K562 (cell line): ENCODE results near the gene CSN1S1. TPM values are rescaled to one million over a fixed set of nuclear protein-coding genes. Genes with fewer than 3 reads are reported as not detected.

Experiments
- ATAC-seq: fragments of 200-7000 bp; cut with Tn5 transposase; 3 replicates; pipeline ENCODE4 v1.9.1; 2020; ENCODE audit warnings: moderate library complexity
- BruUV-seq: library from RNA; stranded (reverse); fragments of 400-500 nt; replicated peaks from 2 replicates; lab custom pipeline; 2021; lab: Mats Ljungman, UMichigan
- CTCF ChIA-PET: fragments of 300-600 bp; formaldehyde crosslinking; extraction: SDS; loops from one replicate; lab custom pipeline; 2021; ENCODE audit warnings: low intra/inter-chr PET ratio; lab: Yijun Ruan, JAX
- POLR2A ChIA-PET: fragments of 300-600, 350-650 bp; sonication (Branson Sonifier 250); formaldehyde crosslinking; extraction: SDS; loops from one replicate; lab custom pipeline; 2021; ENCODE audit warnings: antibody characterized with exemption, inconsistent platforms; lab: Yijun Ruan, JAX
- DNase-seq, 4 experiments: peaks; one replicate each; pipeline versions ENCODE4 v3.0.0 to v3.0.0-alpha.2; 2011 to 2018; ENCODE audit warnings: low spot score in 3 of 4, mixed read lengths in 3 of 4; ENCODE audit errors: extremely low read depth in 1 of 4
- FAIRE-seq: peaks from 2 replicates; lab custom pipeline; 2011; peaks lifted over from hg19 to GRCh38; lab: Jason Lieb, UNC
- H2AFZ ChIP-seq: 2 replicates; pipeline ENCODE4 v1.6.0; 2011; ENCODE audit warnings: low read depth, low read length, control low read depth, inconsistent platforms
- H3K27ac ChIP-seq: fragments of 200-600 bp; 3 replicates; pipeline ENCODE4 v1.8.0; 2011; ENCODE audit warnings: low read depth, mild to moderate bottlenecking, control low read depth, inconsistent platforms, low read length, moderate library complexity, mixed read lengths; ENCODE audit errors: extremely low read depth
- H3K27me3 ChIP-seq, 2 experiments: fragments of 300-600 bp in 1 of 2; 2 replicates in 1 of 2; 3 replicates in 1 of 2; pipeline versions ENCODE4 v1.6.0 to v1.8.0; 2011; ENCODE audit warnings: inconsistent platforms in 2 of 2, low read length in 2 of 2, mild to moderate bottlenecking in 1 of 2, mixed read lengths in 1 of 2, moderate library complexity in 1 of 2; ENCODE audit not compliant: control insufficient read depth in 2 of 2, insufficient read depth in 2 of 2
- H3K36me3 ChIP-seq: fragments of 300-600 bp; 3 replicates; pipeline ENCODE4 v1.8.0; 2011; ENCODE audit warnings: mild to moderate bottlenecking, low read length, inconsistent platforms; ENCODE audit not compliant: control insufficient read depth, insufficient read depth
- H3K4me1 ChIP-seq, 2 experiments: fragments of 200-600 bp in 1 of 2; replicated peaks in 1 of 2; 2 replicates in 1 of 2; 3 replicates in 1 of 2; pipeline versions ENCODE4 v1.5.1 to v1.8.0; 2011; ENCODE audit warnings: inconsistent platforms in 2 of 2, low read length in 2 of 2, mild to moderate bottlenecking in 1 of 2, mixed read lengths in 1 of 2, moderate library complexity in 1 of 2; ENCODE audit not compliant: control insufficient read depth in 2 of 2, insufficient read depth in 2 of 2
- H3K4me2 ChIP-seq: 2 replicates; pipeline ENCODE4 v1.6.1; 2011; ENCODE audit warnings: low read length, control low read depth, inconsistent platforms, mixed read lengths; ENCODE audit not compliant: insufficient read depth
- H3K4me3 ChIP-seq: fragments of 200-600 bp; sonication (generic), shearing (Covaris generic); 2 replicates; pipeline ENCODE4 v1.5.1; 2016; ENCODE audit warnings: control low read depth, inconsistent platforms
- H3K79me2 ChIP-seq: fragments of 200-600 bp; 3 replicates; pipeline ENCODE4 v1.8.0; 2011; ENCODE audit warnings: low read length, inconsistent platforms; ENCODE audit not compliant: control insufficient read depth, insufficient read depth
- H3K9ac ChIP-seq, 2 experiments: 2 replicates each; pipeline versions ENCODE4 v1.6.0 to v1.6.1; 2011; ENCODE audit warnings: low read depth in 2 of 2, low read length in 2 of 2, control low read depth in 1 of 2, inconsistent platforms in 1 of 2, mild to moderate bottlenecking in 1 of 2, mixed read lengths in 1 of 2; ENCODE audit not compliant: insufficient read depth in 1 of 2
- H3K9me1 ChIP-seq: one replicate; pipeline ENCODE4 v1.6.0; 2011; ENCODE audit warnings: inconsistent platforms, mild to moderate bottlenecking, low read length, moderate library complexity; ENCODE audit not compliant: control insufficient read depth, insufficient read depth
- H3K9me3 ChIP-seq: replicated peaks from 2 replicates; pipeline ENCODE4 v1.5.1; 2011; ENCODE audit warnings: low read depth, low read length, inconsistent platforms; ENCODE audit not compliant: control insufficient read depth, insufficient read depth
- H4K20me1 ChIP-seq: replicated peaks from 2 replicates; pipeline ENCODE4 v1.6.1; 2011; ENCODE audit warnings: low read length, inconsistent platforms, mixed read lengths; ENCODE audit not compliant: control insufficient read depth, insufficient read depth
- BCOR ChIP-seq: fragments of 450-650 bp; IDR thresholded peaks from 2 replicates; pipeline ENCODE4 v1.6.1; 2016
- CTBP1 ChIP-seq: fragments of 450-650 bp; IDR thresholded peaks from 2 replicates; pipeline ENCODE4 v1.6.1; 2016; ENCODE audit warnings: borderline replicate concordance
- KAT8 ChIP-seq: fragments of 450-650 bp; IDR thresholded peaks from 2 replicates; pipeline ENCODE4 v1.6.1; 2016; ENCODE audit warnings: low read depth, mild to moderate bottlenecking
- NUFIP1 ChIP-seq: fragments of 450-650 bp; IDR thresholded peaks from 2 replicates; pipeline ENCODE4 v1.6.1; 2018; ENCODE audit not compliant: partially characterized antibody
- POLR2G ChIP-seq: fragments of 200-400 bp; formaldehyde crosslinking; IDR thresholded peaks from 2 replicates; pipeline ENCODE4 v1.6.1; 2017; ENCODE audit warnings: low read depth, mild to moderate bottlenecking, antibody characterized with exemption, low read length, moderate library complexity
- SLC30A9 ChIP-seq: fragments of 250-450 bp; sonication (Bioruptor Pico); IDR thresholded peaks from 2 replicates; pipeline ENCODE4 v1.8.0; 2022; ENCODE audit warnings: mild to moderate bottlenecking, moderate library complexity
- TCF3 ChIP-seq: sonication (generic); formaldehyde crosslinking; IDR thresholded peaks from 2 replicates; pipeline ENCODE4 v1.4.0; 2020; ENCODE audit warnings: mild to moderate bottlenecking, missing genetic modification reagents
- ZNF23 ChIP-seq: fragments of 250-450 bp; sonication (Bioruptor Pico); IDR thresholded peaks from 2 replicates; pipeline ENCODE4 v1.4.0; 2020; ENCODE audit warnings: mild to moderate bottlenecking
- ZSCAN32 ChIP-seq: fragments of 450-650 bp; formaldehyde crosslinking; IDR thresholded peaks from 2 replicates; pipeline ENCODE4 v1.4.0; 2020; ENCODE audit warnings: mild to moderate bottlenecking, moderate library complexity
- WGBS: fragments of 100-300 bp; shearing (Covaris generic); methylation state at CpG from one replicate; pipeline ENCODE4 v1.1.6; 2016; ENCODE audit warnings: low coverage, mixed read lengths; ENCODE audit not compliant: insufficient coverage; ENCODE audit errors: missing lambda C conversion rate; 5-methylcytosine and 5-hydroxymethylcytosine counted together
- in situ Hi-C: fragments of 300-500 bp; cut with MboI; formaldehyde crosslinking; loops from 4 replicates; pipeline ENCODE4 v1.15.0; 2018; ENCODE audit warnings: inconsistent platforms, mixed read lengths
- intact Hi-C: fragments of 100-400 bp; cut with micrococcal nuclease; formaldehyde crosslinking; loops from 2 replicates; pipeline ENCODE4 v1.14.2; 2022
- polyA plus RNA-seq, 8 experiments: library from polyadenylated mRNA; depleted of rRNA in 4 of 8; stranded (reverse) in 5 of 8; unstranded in 3 of 8; fragments of >200 nt; fragmentation: Nextera tagmentation in 2 of 8; fragmentation: Illumina TruSeq in 1 of 8; extraction: Ambion mirVana in 2 of 8; extraction: Trizol in 1 of 8; gene quantifications; 2 replicates each; pipeline versions ENCODE4 v1.2.1 to v1.2.3, GENCODE V29; 2011 to 2014; ENCODE audit warnings: inconsistent platforms in 1 of 8, missing spikeins in 1 of 8
- total RNA-seq, 7 experiments: library from RNA; depleted of rRNA in 6 of 7; stranded (reverse); fragments of >200 nt in 6 of 7; fragmentation: Illumina TruSeq in 2 of 7; extraction: Trizol in 2 of 7; gene quantifications; 2 replicates each; pipeline versions ENCODE4 v1.2.1 to v1.2.3, GENCODE V29; 2011 to 2021; ENCODE audit warnings: low replicate concordance in 1 of 7
- TF ChIP-seq, protein P1 (sequence below): IDR thresholded peaks from 3 replicates; pipeline ENCODE4 v1.6.1; 2011; ENCODE audit warnings: borderline replicate concordance, mild to moderate bottlenecking; ENCODE audit not compliant: insufficient read length, insufficient read depth
- TF ChIP-seq, protein P2 (sequence below): sonication (generic); formaldehyde crosslinking; IDR thresholded peaks from 2 replicates; pipeline ENCODE4 v1.8.0; 2022; ENCODE audit warnings: mild to moderate bottlenecking, missing genetic modification reagents

Gene CSN1S1
- total and polyA plus RNA-seq, 9 of the 15 experiments (the other 6 are each of a cell fraction or from before 2014, with no cell fraction given): not detected

DNA sequence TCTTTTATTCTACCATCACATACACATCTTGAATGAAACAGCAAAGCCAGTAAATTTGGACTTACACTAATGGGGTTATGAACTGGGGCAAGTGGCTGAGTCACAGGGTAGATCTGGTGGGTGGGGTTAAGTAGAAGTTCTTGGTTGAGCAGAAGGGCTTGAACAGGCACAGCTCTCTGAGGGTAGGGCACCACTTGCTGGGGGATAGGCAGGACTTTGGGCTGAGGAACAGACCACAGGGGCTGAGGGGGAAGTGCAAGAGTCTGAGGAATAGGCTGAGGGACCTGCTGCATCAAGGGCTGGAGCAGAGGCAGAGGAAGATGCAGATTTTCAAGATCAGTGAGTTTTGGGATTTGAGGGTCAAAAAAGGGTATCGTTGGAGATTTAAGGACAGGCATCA lies 26.3 kb downstream of the CSN1S1 start:
- H3K27ac ChIP-seq: no peak overlapping the region
- BruUV-seq: no TSS peak
- FAIRE-seq: no peak
- POLR2A ChIA-PET: no interaction called here
- DNase-seq: no peak
- H3K4me3 ChIP-seq: no peak overlapping the region
- H3K79me2 ChIP-seq: no peaks in the 10 kb centered on the region
- in situ Hi-C loops: no loop called here
- no peak overlapping the region for H2AFZ ChIP-seq
- H3K9me3 ChIP-seq: no peaks in the 10 kb centered on the region
- ATAC-seq: no peak
- H3K4me1 ChIP-seq: no peaks in the 10 kb centered on the region
- H3K4me2 ChIP-seq: no peak overlapping the region
- TF ChIP-seq TCF3 (no peak), ZNF23 (CRISPR knock-in tag) (no peak), ZSCAN32 (no peak), BCOR (no peak), POLR2G (no peak), CTBP1 (no peak), SLC30A9 (no peak), KAT8 (no peak), NUFIP1 (no peak)
- TF ChIP-seq, protein P1, sequence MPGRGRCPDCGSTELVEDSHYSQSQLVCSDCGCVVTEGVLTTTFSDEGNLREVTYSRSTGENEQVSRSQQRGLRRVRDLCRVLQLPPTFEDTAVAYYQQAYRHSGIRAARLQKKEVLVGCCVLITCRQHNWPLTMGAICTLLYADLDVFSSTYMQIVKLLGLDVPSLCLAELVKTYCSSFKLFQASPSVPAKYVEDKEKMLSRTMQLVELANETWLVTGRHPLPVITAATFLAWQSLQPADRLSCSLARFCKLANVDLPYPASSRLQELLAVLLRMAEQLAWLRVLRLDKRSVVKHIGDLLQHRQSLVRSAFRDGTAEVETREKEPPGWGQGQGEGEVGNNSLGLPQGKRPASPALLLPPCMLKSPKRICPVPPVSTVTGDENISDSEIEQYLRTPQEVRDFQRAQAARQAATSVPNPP: no peak
- TF ChIP-seq, protein P2, sequence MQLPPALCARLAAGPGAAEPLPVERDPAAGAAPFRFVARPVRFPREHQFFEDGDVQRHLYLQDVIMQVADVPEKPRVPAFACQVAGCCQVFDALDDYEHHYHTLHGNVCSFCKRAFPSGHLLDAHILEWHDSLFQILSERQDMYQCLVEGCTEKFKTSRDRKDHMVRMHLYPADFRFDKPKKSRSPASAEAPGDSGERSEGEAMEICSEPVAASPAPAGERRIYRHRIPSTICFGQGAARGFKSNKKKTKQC (CRISPR knock-in tag): no peak
- WGBS: 0% methylated on average over 1 of the region's 1 CpG
- no peaks in the 10 kb centered on the region for H3K9me1 ChIP-seq
- H4K20me1 ChIP-seq: no peaks in the 10 kb centered on the region
- no peak overlapping the region for H3K9ac ChIP-seq
- no peaks in the 10 kb centered on the region for H3K27me3 ChIP-seq
- intact Hi-C loops: no loop called here
- CTCF ChIA-PET: no interaction called here
- H3K36me3 ChIP-seq: no peaks in the 10 kb centered on the region
